ENCODE results near the gene TTL. TPM values are rescaled to one million over a fixed set of nuclear protein-coding genes. Genes with fewer than 3 reads are reported as not detected.
"Not testable (repeated sequence)": the region's sequence is repeated elsewhere in the genome, so short reads cannot be mapped to it uniquely, and the experiment has no call there.

Gene TTL
- total RNA-seq, 1 donor from 2014 or later: 81.3 TPM

GRCh38 chr2:112529757-112530156, 47.8 kb downstream of the TTL start:
- no peak for DNase-seq (ENCODE audit: low spot score)
- Mint-ChIP-seq H3K27ac (no peak overlapping the region), H3K4me3 (no peak overlapping the region)

GRCh38 chr2:112530728-112531127, 48.8 kb downstream of the TTL start:
- H3K36me3 Mint-ChIP-seq: peaks cover 32% of the 10 kb centered on the region
- no peaks in the 10 kb centered on the region for H3K4me1 ChIP-seq
- H4K20me1 ChIP-seq (ENCODE audit: low read depth): no peaks in the 10 kb centered on the region
- H3K4me3 Mint-ChIP-seq: no peak overlapping the region
- no peaks in the 10 kb centered on the region for H3K9me3 ChIP-seq (ENCODE audit: low read depth)
- no peak overlapping the region for H3K4me2 ChIP-seq
- H3K27ac ChIP-seq: no peak overlapping the region
- no peaks in the 10 kb centered on the region for H3K79me2 ChIP-seq (ENCODE audit: low read depth)
- H3K27ac Mint-ChIP-seq: no peak overlapping the region
- no peaks in the 10 kb centered on the region for H3K4me1 Mint-ChIP-seq
- no peaks in the 10 kb centered on the region for H3K27me3 ChIP-seq
- no peak for DNase-seq (ENCODE audit: low spot score)
- H3K4me3 ChIP-seq: no peak overlapping the region
- TF ChIP-seq CTCF (IDR thresholded peaks at IDR 0.05): no peak
- TF ChIP-seq EZH2phosphoT487 (IDR thresholded peaks at IDR 0.05): no peak
- TF ChIP-seq EZH2 (IDR thresholded peaks at IDR 0.05): no peak
- no peak overlapping the region for H3K9ac ChIP-seq
- H3K27me3 Mint-ChIP-seq (ENCODE audit: insufficient read depth, low read depth): no peaks in the 10 kb centered on the region
- peaks cover 2% of the 10 kb centered on the region for H3F3A ChIP-seq (ENCODE audit: low read depth)
- H3K36me3 ChIP-seq: no peaks in the 10 kb centered on the region
- H3K9me3 Mint-ChIP-seq: no peaks in the 10 kb centered on the region
- no peak overlapping the region for H2AFZ ChIP-seq (replicated peaks)

More at GRCh38 chr2:112529757-112530156, 47.8 kb downstream of the TTL start:
- H4K20me1 ChIP-seq (ENCODE audit: low read depth): no peaks in the 10 kb centered on the region
- H3K4me2 ChIP-seq: no peak overlapping the region
- H2AFZ ChIP-seq (replicated peaks): no peak overlapping the region
- H3K79me2 ChIP-seq (ENCODE audit: low read depth): no peaks in the 10 kb centered on the region
- H3K4me3 ChIP-seq: no peak overlapping the region
- H3K27ac ChIP-seq: no peak overlapping the region
- H3K9ac ChIP-seq: no peak overlapping the region
- no peaks in the 10 kb centered on the region for H3K4me1 Mint-ChIP-seq
- H3K9me3 Mint-ChIP-seq: no peaks in the 10 kb centered on the region
- no peaks in the 10 kb centered on the region for H3K4me1 ChIP-seq
- H3K27me3 ChIP-seq: no peaks in the 10 kb centered on the region
- no peaks in the 10 kb centered on the region for H3K27me3 Mint-ChIP-seq (ENCODE audit: insufficient read depth, low read depth)
- no peaks in the 10 kb centered on the region for H3K36me3 ChIP-seq
- peaks cover 35% of the 10 kb centered on the region for H3K36me3 Mint-ChIP-seq
- no peaks in the 10 kb centered on the region for H3K9me3 ChIP-seq (ENCODE audit: low read depth)
- H3F3A ChIP-seq (ENCODE audit: low read depth): peaks cover 2% of the 10 kb centered on the region
- TF ChIP-seq EZH2 (IDR thresholded peaks at IDR 0.05): no peak
- no peak for TF ChIP-seq EZH2phosphoT487 (IDR thresholded peaks at IDR 0.05)
- no peak for TF ChIP-seq CTCF (IDR thresholded peaks at IDR 0.05)

GRCh38 chr2:112534826-112535225, 52.9 kb downstream of the TTL start:
- H3K4me1 Mint-ChIP-seq: no peaks in the 10 kb centered on the region
- Histone ChIP-seq H3K9ac (no peak overlapping the region), H4K20me1 (ENCODE audit: low read depth) (no peaks in the 10 kb centered on the region), H3K27me3 (no peaks in the 10 kb centered on the region), H3K9me3 (ENCODE audit: low read depth) (no peaks in the 10 kb centered on the region), H3K36me3 (no peaks in the 10 kb centered on the region), H3F3A (ENCODE audit: low read depth) (peaks cover 2% of the 10 kb centered on the region), H3K4me3 (no peak overlapping the region), H3K4me2 (no peak overlapping the region), H3K4me1 (no peaks in the 10 kb centered on the region), H2AFZ (replicated peaks) (no peak overlapping the region), H3K79me2 (ENCODE audit: low read depth) (no peaks in the 10 kb centered on the region), H3K27ac (peak overlapping the region; percentile 13)
- TF ChIP-seq EZH2 (IDR thresholded peaks at IDR 0.05) (no peak), EZH2phosphoT487 (IDR thresholded peaks at IDR 0.05) (no peak), CTCF (IDR thresholded peaks at IDR 0.05) (no peak)
- H3K9me3 Mint-ChIP-seq: no peaks in the 10 kb centered on the region
- peaks cover 22% of the 10 kb centered on the region for H3K36me3 Mint-ChIP-seq
- H3K27me3 Mint-ChIP-seq (ENCODE audit: insufficient read depth, low read depth): no peaks in the 10 kb centered on the region
- H3K4me3 Mint-ChIP-seq: no peak overlapping the region
- no peak overlapping the region for H3K27ac Mint-ChIP-seq
- DNase-seq (ENCODE audit: low spot score): no peak

GRCh38 chr2:112536665-112537064, 54.7 kb downstream of the TTL start:
- H3K4me3 ChIP-seq; H3K36me3 ChIP-seq; H3K4me1 Mint-ChIP-seq; H3K27ac Mint-ChIP-seq; DNase-seq (ENCODE audit: low spot score); H4K20me1 ChIP-seq (ENCODE audit: low read depth); H3K27me3 Mint-ChIP-seq (ENCODE audit: insufficient read depth, low read depth); H3K27ac ChIP-seq; H3F3A ChIP-seq (ENCODE audit: low read depth); H3K4me1 ChIP-seq; H3K4me3 Mint-ChIP-seq; H2AFZ ChIP-seq (replicated peaks); H3K9ac ChIP-seq; H3K79me2 ChIP-seq (ENCODE audit: low read depth); H3K27me3 ChIP-seq; H3K9me3 ChIP-seq (ENCODE audit: low read depth); H3K9me3 Mint-ChIP-seq; H3K4me2 ChIP-seq: not testable (repeated sequence)
- peaks cover 12% of the 10 kb centered on the region for H3K36me3 Mint-ChIP-seq
